ENCODE measurements around the gene CCDC175.

DNA sequence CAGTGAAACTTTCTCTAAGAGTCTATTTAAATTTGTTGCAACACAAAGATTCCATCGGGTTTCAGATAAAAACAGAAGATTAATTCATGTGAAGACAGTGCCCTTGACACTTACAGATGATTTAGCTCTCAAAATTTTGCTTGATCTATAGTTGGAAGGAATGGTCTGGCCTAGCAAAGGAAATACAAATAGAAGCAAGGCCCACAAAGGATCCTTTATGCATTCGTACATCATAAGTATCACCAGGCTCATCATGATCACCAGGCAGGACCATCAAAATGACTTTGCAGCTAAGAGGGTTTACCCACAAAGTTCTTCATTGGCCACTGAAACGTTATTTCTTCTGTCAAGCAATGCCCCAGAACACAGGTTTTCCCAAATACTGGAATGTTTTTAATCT, 67.5 kb downstream of the CCDC175 start:
- TF ChIP-seq, protein P1, sequence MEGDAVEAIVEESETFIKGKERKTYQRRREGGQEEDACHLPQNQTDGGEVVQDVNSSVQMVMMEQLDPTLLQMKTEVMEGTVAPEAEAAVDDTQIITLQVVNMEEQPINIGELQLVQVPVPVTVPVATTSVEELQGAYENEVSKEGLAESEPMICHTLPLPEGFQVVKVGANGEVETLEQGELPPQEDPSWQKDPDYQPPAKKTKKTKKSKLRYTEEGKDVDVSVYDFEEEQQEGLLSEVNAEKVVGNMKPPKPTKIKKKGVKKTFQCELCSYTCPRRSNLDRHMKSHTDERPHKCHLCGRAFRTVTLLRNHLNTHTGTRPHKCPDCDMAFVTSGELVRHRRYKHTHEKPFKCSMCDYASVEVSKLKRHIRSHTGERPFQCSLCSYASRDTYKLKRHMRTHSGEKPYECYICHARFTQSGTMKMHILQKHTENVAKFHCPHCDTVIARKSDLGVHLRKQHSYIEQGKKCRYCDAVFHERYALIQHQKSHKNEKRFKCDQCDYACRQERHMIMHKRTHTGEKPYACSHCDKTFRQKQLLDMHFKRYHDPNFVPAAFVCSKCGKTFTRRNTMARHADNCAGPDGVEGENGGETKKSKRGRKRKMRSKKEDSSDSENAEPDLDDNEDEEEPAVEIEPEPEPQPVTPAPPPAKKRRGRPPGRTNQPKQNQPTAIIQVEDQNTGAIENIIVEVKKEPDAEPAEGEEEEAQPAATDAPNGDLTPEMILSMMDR (IDR thresholded peaks at IDR 0.05; ENCODE audit: borderline replicate concordance, extremely low read depth, low read length, poor library complexity, severe bottlenecking), result no peak
- TF ChIP-seq EZH2 (IDR thresholded peaks at IDR 0.05; ENCODE audit: borderline replicate concordance, low read depth, low read length, severe bottlenecking), result no peak
